Activated T-cell treated with anti-CD3 and anti-CD28 coated beads for 1 hour (primary cell): Measurements from ENCODE around the gene MEF2C.
"Not testable (repeated sequence)": the region's sequence is repeated elsewhere in the genome, so short reads cannot be mapped to it uniquely, and the experiment has no call there.

ENCODE experiments used
- DNase-seq: peaks from one replicate; pipeline ENCODE4 v3.0.0-alpha.2; 2020; ENCODE audit warnings: low read depth

Gene MEF2C

GRCh38 chr5:88861231-88861630 is 21.8 kb downstream of the MEF2C start:
- DNase-seq = no peak

GRCh38 chr5:88860501-88860900 is 22.5 kb downstream of the MEF2C start:
- DNase-seq = no peak

GRCh38 chr5:88858392-88858791 is 24.6 kb downstream of the MEF2C start:
- DNase-seq = no peak

- DNase-seq = not testable (repeated sequence)
These were observed 26.6 kb downstream of the MEF2C start for GRCh38 chr5:88856381-88856780.

- no peak for DNase-seq
These were observed 28.2 kb downstream of the MEF2C start for GRCh38 chr5:88854769-88855168.

- no peak for DNase-seq
These were observed 35.6 kb downstream of the MEF2C start for GRCh38 chr5:88847420-88847819.

GRCh38 chr5:88846434-88846833 is 36.5 kb downstream of the MEF2C start:
- no peak for DNase-seq

- DNase-seq = no peak
These were observed 37.8 kb downstream of the MEF2C start for GRCh38 chr5:88845081-88845697.

- no peak for DNase-seq
These were observed 40.2 kb downstream of the MEF2C start for GRCh38 chr5:88842784-88843183.

GRCh38 chr5:88841212-88841611 is 41.8 kb downstream of the MEF2C start:
- no peak for DNase-seq

- no peak for DNase-seq
These were observed 42.5 kb downstream of the MEF2C start for GRCh38 chr5:88840495-88840894.

GRCh38 chr5:88839238-88839637 is 43.7 kb downstream of the MEF2C start:
- no peak for DNase-seq

GRCh38 chr5:88838500-88838899 is 44.5 kb downstream of the MEF2C start:
- no peak for DNase-seq

- no peak for DNase-seq
These were observed 45.2 kb downstream of the MEF2C start for GRCh38 chr5:88837817-88838216.

- DNase-seq = no peak
These were observed 45.8 kb downstream of the MEF2C start for GRCh38 chr5:88837222-88837621.

GRCh38 chr5:88836195-88836838 is 46.7 kb downstream of the MEF2C start:
- no peak for DNase-seq

GRCh38 chr5:88834499-88834898 is 48.5 kb downstream of the MEF2C start:
- no peak for DNase-seq

- DNase-seq = no peak
These were observed 48.9 kb downstream of the MEF2C start for GRCh38 chr5:88834131-88834462.

GRCh38 chr5:88833371-88834130 is 49.4 kb downstream of the MEF2C start:
- no peak for DNase-seq

- no peak for DNase-seq
These were observed 51.2 kb downstream of the MEF2C start for GRCh38 chr5:88831816-88832215.

GRCh38 chr5:88830567-88830966 is 52.4 kb downstream of the MEF2C start:
- DNase-seq = no peak

GRCh38 chr5:88829775-88830174 is 53.2 kb downstream of the MEF2C start:
- no peak for DNase-seq

- DNase-seq = no peak
These were observed 53.9 kb downstream of the MEF2C start for GRCh38 chr5:88829054-88829453.

GRCh38 chr5:88827997-88828396 is 55.0 kb downstream of the MEF2C start:
- no peak for DNase-seq
